H1 (cell line): ENCODE data around the gene CEACAM20. TPM values are rescaled to one million over a fixed set of nuclear protein-coding genes. Genes with fewer than 3 reads are reported as not detected.

Experiments
- CTCF ChIA-PET: fragments of 300-600 bp; sonication (Branson Sonifier 250); formaldehyde crosslinking; loops from one replicate; lab custom pipeline; 2021; ENCODE audit not compliant: partially characterized antibody; lab: Charles Lee
- POLR2A ChIA-PET: fragments of 300-600 bp; sonication (Branson Sonifier 250); formaldehyde crosslinking; loops from one replicate; lab custom pipeline; 2021; ENCODE audit warnings: inconsistent platforms; ENCODE audit not compliant: partially characterized antibody; lab: Charles Lee
- DNase-seq, 2 experiments: peaks; one replicate each; pipeline versions ENCODE4 v3.0.0 to v3.0.0-alpha.2; 2010 to 2022; ENCODE audit warnings: low spot score in 2 of 2, low read depth in 1 of 2, mixed read lengths in 1 of 2
- FAIRE-seq: peaks from 2 replicates; lab custom pipeline; 2011; peaks lifted over from hg19 to GRCh38; lab: Jason Lieb, UNC
- H2AFZ ChIP-seq: 2 replicates; pipeline ENCODE4 v1.8.1; 2012; ENCODE audit warnings: low read length, inconsistent platforms
- H2AK5ac ChIP-seq: 2 replicates; pipeline ENCODE4 v1.6.1; 2013; ENCODE audit warnings: low read depth, low read length
- H2BK120ac ChIP-seq: replicated peaks from 2 replicates; pipeline ENCODE3; 2013; ENCODE audit warnings: low read depth, low read length, inconsistent platforms
- H2BK12ac ChIP-seq: 2 replicates; pipeline ENCODE4 v1.6.1; 2013; ENCODE audit warnings: low read depth, low read length
- H2BK15ac ChIP-seq: 2 replicates; pipeline ENCODE4 v1.6.1; 2013; ENCODE audit warnings: low read length
- H2BK20ac ChIP-seq: 2 replicates; pipeline ENCODE4 v1.6.1; 2013; ENCODE audit warnings: low read length
- H2BK5ac ChIP-seq: 2 replicates; pipeline ENCODE4 v1.6.1; 2013; ENCODE audit warnings: low read depth, low read length
- H3K14ac ChIP-seq: 2 replicates; pipeline ENCODE4 v1.6.1; 2013; ENCODE audit warnings: inconsistent platforms; ENCODE audit not compliant: insufficient read length
- H3K18ac ChIP-seq: 2 replicates; pipeline ENCODE4 v1.6.1; 2013; ENCODE audit warnings: low read length; ENCODE audit errors: extremely low read depth
- H3K23ac ChIP-seq: 2 replicates; pipeline ENCODE4 v1.6.1; 2013; ENCODE audit warnings: inconsistent platforms; ENCODE audit not compliant: insufficient read length
- H3K23me2 ChIP-seq: 2 replicates; pipeline ENCODE4 v1.6.1; 2013; ENCODE audit warnings: low read depth, low read length
- H3K27ac ChIP-seq: 2 replicates; pipeline ENCODE4 v1.6.1; 2011; ENCODE audit warnings: low read depth, low read length, inconsistent platforms
- H3K27me3 ChIP-seq, 4 experiments: replicated peaks in 1 of 4; 1 replicate in 1 of 4; 2 replicates in 3 of 4; pipeline versions ENCODE4 v1.6.1 to v1.8.1; 2011 to 2013; ENCODE audit warnings: low read length in 3 of 4, mild to moderate bottlenecking in 3 of 4, inconsistent platforms in 2 of 4, mixed read lengths in 2 of 4, moderate library complexity in 1 of 4; ENCODE audit not compliant: control insufficient read depth in 3 of 4, insufficient read depth in 3 of 4; ENCODE audit errors: extremely low read depth in 1 of 4
- H3K36me3 ChIP-seq, 4 experiments: 2 replicates each; pipeline versions ENCODE4 v1.6.1 to v1.8.1; 2011 to 2013; ENCODE audit warnings: mild to moderate bottlenecking in 4 of 4, low read length in 3 of 4, moderate library complexity in 2 of 4, control low read depth in 1 of 4, inconsistent platforms in 1 of 4; ENCODE audit not compliant: insufficient read depth in 4 of 4, control insufficient read depth in 2 of 4
- H3K4ac ChIP-seq: replicated peaks from 2 replicates; pipeline ENCODE3; 2013; ENCODE audit warnings: low read length, low read depth, mixed read lengths, inconsistent platforms; ENCODE audit not compliant: insufficient read length
- H3K4me1 ChIP-seq, 4 experiments: replicated peaks in 1 of 4; 1 replicate in 1 of 4; 2 replicates in 3 of 4; pipeline versions ENCODE4 v1.6.1 to v1.8.1; 2011 to 2013; ENCODE audit warnings: low read length in 3 of 4, inconsistent platforms in 2 of 4, mixed read lengths in 1 of 4; ENCODE audit not compliant: insufficient read depth in 4 of 4, control insufficient read depth in 3 of 4
- H3K4me2 ChIP-seq, 2 experiments: 2 replicates each; pipeline versions ENCODE4 v1.6.1 to v1.8.1; 2011 to 2013; ENCODE audit warnings: low read depth in 2 of 2, low read length in 2 of 2, control low read depth in 1 of 2, inconsistent platforms in 1 of 2, mild to moderate bottlenecking in 1 of 2; ENCODE audit not compliant: insufficient read depth in 1 of 2
- H3K4me3 ChIP-seq, 4 experiments: fragments of 200-600, 300-600 bp in 1 of 4; sonication (generic), shearing (Covaris generic), sonication (Bioruptor Twin) in 1 of 4; 2 replicates each; pipeline versions ENCODE4 v1.5.1 to v1.8.1; 2011 to 2016; ENCODE audit warnings: low read length in 4 of 4, low read depth in 3 of 4, control low read depth in 2 of 4, inconsistent platforms in 2 of 4, mild to moderate bottlenecking in 2 of 4, mixed read lengths in 1 of 4, moderate library complexity in 1 of 4; ENCODE audit not compliant: insufficient read depth in 2 of 4; ENCODE audit errors: extremely low read depth in 1 of 4
- H3K56ac ChIP-seq: replicated peaks from 2 replicates; pipeline ENCODE3; 2013; ENCODE audit warnings: low read depth, mild to moderate bottlenecking, mixed read lengths, low read length, inconsistent platforms; ENCODE audit not compliant: insufficient read length
- H3K79me1 ChIP-seq: 2 replicates; pipeline ENCODE4 v1.6.1; 2013; ENCODE audit warnings: low read depth, low read length, control low read depth
- H3K79me2 ChIP-seq, 2 experiments: 2 replicates each; pipeline versions ENCODE4 v1.6.1 to v1.8.1; 2012 to 2013; ENCODE audit warnings: low read length in 2 of 2, mild to moderate bottlenecking in 2 of 2, inconsistent platforms in 1 of 2; ENCODE audit not compliant: insufficient read depth in 2 of 2, control insufficient read depth in 1 of 2
- H3K9ac ChIP-seq, 4 experiments: replicated peaks in 1 of 4; 1 replicate in 1 of 4; 2 replicates in 3 of 4; pipeline versions ENCODE4 v1.6.1 to v1.8.1; 2011 to 2013; ENCODE audit warnings: low read depth in 3 of 4, low read length in 3 of 4, control low read depth in 2 of 4, mild to moderate bottlenecking in 2 of 4, moderate library complexity in 2 of 4, inconsistent platforms in 1 of 4; ENCODE audit errors: extremely low read depth in 1 of 4
- H3K9me3 ChIP-seq, 2 experiments: 2 replicates each; pipeline versions ENCODE4 v1.6.1 to v1.8.1; 2012 to 2013; ENCODE audit warnings: mild to moderate bottlenecking in 2 of 2, moderate library complexity in 2 of 2, control low read depth in 1 of 2, inconsistent platforms in 1 of 2, low read depth in 1 of 2, low read length in 1 of 2, mixed read lengths in 1 of 2; ENCODE audit not compliant: insufficient read depth in 2 of 2
- H4K20me1 ChIP-seq, 2 experiments: replicated peaks in 1 of 2; 2 replicates each; pipeline versions ENCODE3 to v1.8.1; 2011 to 2013; ENCODE audit warnings: inconsistent platforms in 2 of 2, low read length in 2 of 2, mild to moderate bottlenecking in 1 of 2; ENCODE audit not compliant: insufficient read depth in 2 of 2, control insufficient read depth in 1 of 2
- H4K5ac ChIP-seq: 2 replicates; pipeline ENCODE4 v1.6.1; 2013; ENCODE audit warnings: low read length, low read depth, mixed read lengths, inconsistent platforms; ENCODE audit not compliant: insufficient read length
- H4K8ac ChIP-seq: 2 replicates; pipeline ENCODE4 v1.8.0; 2013; ENCODE audit warnings: mild to moderate bottlenecking, moderate library complexity, low read length, inconsistent platforms; ENCODE audit not compliant: insufficient read depth; ENCODE audit errors: extremely low read depth
- H4K91ac ChIP-seq: replicated peaks from 2 replicates; pipeline ENCODE3; 2013; ENCODE audit warnings: low read length, mixed read lengths, inconsistent platforms; ENCODE audit not compliant: insufficient read length
- BRCA1 ChIP-seq: IDR thresholded peaks from 2 replicates; pipeline ENCODE4 v1.6.1; 2012; ENCODE audit warnings: low read depth, low read length, improper control_type of control experiment
- CBX8 ChIP-seq: fragments of 300-800, 300-1000 bp; sonication (generic); IDR thresholded peaks from 2 replicates; pipeline ENCODE4 v1.7.1; 2016; ENCODE audit warnings: low read depth, low read length, borderline replicate concordance
- CEBPB ChIP-seq: IDR thresholded peaks from 2 replicates; pipeline ENCODE4 v1.6.1; 2012; ENCODE audit warnings: low read depth, low read length
- E2F6 ChIP-seq: IDR thresholded peaks from 2 replicates; pipeline ENCODE4 v1.6.1; 2012; ENCODE audit warnings: inconsistent platforms
- EGR1 ChIP-seq: IDR thresholded peaks from 2 replicates; pipeline ENCODE4 v1.6.1; 2011; ENCODE audit warnings: low read depth, low read length, borderline replicate concordance
- MAX ChIP-seq: IDR thresholded peaks from 2 replicates; pipeline ENCODE4 v1.6.1; 2012; ENCODE audit warnings: inconsistent platforms
- NRF1 ChIP-seq: IDR thresholded peaks from 2 replicates; pipeline ENCODE4 v1.6.1; 2011; ENCODE audit warnings: mild to moderate bottlenecking, low read depth, low read length, improper control_type of control experiment
- RFX5 ChIP-seq: IDR thresholded peaks from 2 replicates; pipeline ENCODE4 v1.6.1; 2011; ENCODE audit warnings: low read depth, low read length, improper control_type of control experiment, borderline replicate concordance
- SRF ChIP-seq: IDR thresholded peaks from 2 replicates; pipeline ENCODE4 v1.6.1; 2011; ENCODE audit warnings: mild to moderate bottlenecking, low read depth, low read length, moderate library complexity
- SUZ12 ChIP-seq: fragments of 200-600 bp; sonication (generic); IDR thresholded peaks from 2 replicates; pipeline ENCODE4 v1.6.1; 2012; ENCODE audit warnings: mild to moderate bottlenecking, inconsistent platforms, low read length, moderate library complexity, mixed read lengths
- TEAD4 ChIP-seq: IDR thresholded peaks from 2 replicates; pipeline ENCODE4 v1.6.1; 2012; ENCODE audit warnings: low read depth, low read length, inconsistent platforms, mixed read lengths
- WGBS, 2 experiments: shearing (Covaris generic) in 1 of 2; methylation state at CpG; one replicate each; pipeline versions ENCODE4 v1.1.6 to v1.1.7; 2013 to 2015; ENCODE audit warnings: low lambda C conversion rate in 2 of 2, mixed read lengths in 2 of 2, inconsistent platforms in 1 of 2, low coverage in 1 of 2, missing lambda C conversion rate in 1 of 2; ENCODE audit not compliant: insufficient replicate concordance in 2 of 2, insufficient coverage in 1 of 2, insufficient read length in 1 of 2; ENCODE audit errors: extremely low coverage in 1 of 2, missing lambda C conversion rate in 1 of 2; 5-methylcytosine and 5-hydroxymethylcytosine counted together
- polyA plus RNA-seq, 7 experiments: library from polyadenylated mRNA; depleted of rRNA in 3 of 7; stranded (reverse) in 5 of 7; unstranded in 2 of 7; fragments of >200 nt in 5 of 7; fragments of 200-250 nt in 2 of 7; gene quantifications; 1 replicate in 5 of 7; 2 replicates in 1 of 7; 4 replicates in 1 of 7; pipeline versions ENCODE4 v1.2.1 to v1.2.3, GENCODE V29; 2011 to 2013; ENCODE audit warnings: missing spikeins in 2 of 7, mixed read lengths in 2 of 7
- total RNA-seq: library from RNA; stranded (reverse); fragmentation: NEBNext Ultra II Directional; extraction: Animal tissue kit (Norgen Biotek cat#: 25700); gene quantifications from 2 replicates; pipeline ENCODE4 v1.2.1, GENCODE V29; 2021

The CEACAM20 gene
- total and polyA plus RNA-seq, 2 of the 8 experiments (the other 6 are each of a cell fraction or from before 2014, with no cell fraction given): not detected

GRCh38 chr19:44573627-44574026 lies 44.2 kb upstream of the CEACAM20 start:
- Histone ChIP-seq H2AK5ac (no peak overlapping the region), H2BK5ac (no peak overlapping the region), H2BK12ac (no peak overlapping the region), H4K8ac (no peak overlapping the region), H3K18ac (no peak overlapping the region), H3K36me3 (no peaks in the 10 kb centered on the region), H3K4ac (no peak overlapping the region), H3K27me3 (no peaks in the 10 kb centered on the region), H3K4me2 (no peak overlapping the region), H3K79me2 (no peaks in the 10 kb centered on the region), H2BK15ac (no peak overlapping the region), H3K9me3 (no peaks in the 10 kb centered on the region), H3K23ac (no peak overlapping the region), H4K91ac (no peak overlapping the region), H3K9ac (no peak overlapping the region), H3K14ac (no peak overlapping the region), H3K4me3 (no peak overlapping the region), H3K23me2 (no peaks in the 10 kb centered on the region), H2AFZ (no peak overlapping the region), H3K79me1 (no peaks in the 10 kb centered on the region), H2BK120ac (no peak overlapping the region), H3K27ac (no peak overlapping the region), H4K5ac (no peak overlapping the region), H3K56ac (no peak overlapping the region), H3K4me1 (no peaks in the 10 kb centered on the region), H2BK20ac (no peak overlapping the region), H4K20me1 (no peaks in the 10 kb centered on the region)
- FAIRE-seq (no peak), DNase-seq (no peak)
- POLR2A ChIA-PET: interaction anchor here (0.6 to 0.7 kb wide), 2 partner anchors 84 to 1627 kb away, joined by 3 read pairs; no protein-coding TSS in a partner anchor
- CTCF ChIA-PET: interaction anchor here (0.6 to 2.5 kb wide), 8 partner anchors 9 to 820 kb away, joined by 3 to 18 read pairs (median 3); no protein-coding TSS in a partner anchor
- 87% methylated on average over 4 of the region's 4 CpGs; no CpG with 5 or more reads in 1 of the 2 experiments for WGBS, 2 experiments
- TF ChIP-seq BRCA1: no peak
- TF ChIP-seq MAX: no peak
- no peak for TF ChIP-seq CEBPB
- no peak for TF ChIP-seq CBX8
- TF ChIP-seq RFX5: no peak
- no peak for TF ChIP-seq TEAD4
- no peak for TF ChIP-seq E2F6
- TF ChIP-seq SRF: no peak
- no peak for TF ChIP-seq SUZ12
- TF ChIP-seq NRF1: no peak
- TF ChIP-seq EGR1: no peak
